WERI-Rb-1 (cell line): ENCODE measurements around the gene GASK1A.

ENCODE experiments used
- DNase-seq: peaks from one replicate; pipeline ENCODE4 v3.0.0-alpha.2; 2020
- H3K27ac ChIP-seq: fragments of 250-450 bp; sonication (Bioruptor Pico); 2 replicates; pipeline ENCODE4 v1.5.1; 2020; ENCODE audit warnings: mild to moderate bottlenecking, moderate library complexity
- H3K27me3 ChIP-seq: fragments of 250-450 bp; sonication (Bioruptor Pico); 2 replicates; pipeline ENCODE4 v1.5.1; 2021; ENCODE audit warnings: mild to moderate bottlenecking, low read depth, moderate library complexity; ENCODE audit not compliant: insufficient read depth, severe bottlenecking
- H3K36me3 ChIP-seq: fragments of 250-450 bp; sonication (Bioruptor Pico); 2 replicates; pipeline ENCODE4 v1.5.1; 2020; ENCODE audit warnings: mild to moderate bottlenecking, moderate library complexity
- H3K4me3 ChIP-seq: 2 replicates; pipeline ENCODE4 v1.5.1; 2011; ENCODE audit warnings: low read depth, mild to moderate bottlenecking, control low read depth, low read length
- H3K9me3 ChIP-seq: fragments of 250-450 bp; sonication (Bioruptor Pico); 2 replicates; pipeline ENCODE4 v1.5.1; 2021; ENCODE audit warnings: mild to moderate bottlenecking, moderate library complexity; ENCODE audit not compliant: severe bottlenecking
- TF ChIP-seq, protein P1 (sequence below): IDR thresholded peaks from 2 replicates; pipeline ENCODE4 v1.5.1; 2011; ENCODE audit warnings: low read depth, mild to moderate bottlenecking, control low read depth, inconsistent platforms, low read length

GASK1A gene

DNA sequence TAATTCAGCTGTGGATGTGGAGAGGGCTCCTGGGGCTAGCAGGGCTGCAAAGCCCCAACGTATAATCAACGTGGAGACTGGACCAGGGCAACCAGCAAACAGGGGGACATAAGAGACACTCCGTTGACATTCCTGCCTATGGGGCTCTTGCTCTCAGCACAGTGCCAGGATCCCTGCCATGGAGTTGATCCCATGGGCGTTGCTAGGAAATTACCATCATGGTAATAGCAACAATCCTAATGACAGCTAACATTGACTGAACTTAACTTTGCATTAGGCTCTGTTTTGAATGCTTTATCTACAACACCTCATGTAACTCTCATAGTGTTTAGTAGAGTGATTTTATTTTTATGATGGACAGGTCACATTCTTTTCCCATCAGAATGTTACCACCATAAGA lies 16.9 kb downstream of the GASK1A start:
- Histone ChIP-seq H3K9me3 (no peaks in the 10 kb centered on the region), H3K27ac (no peak overlapping the region), H3K27me3 (peaks cover 5% of the 10 kb centered on the region), H3K4me3 (no peak overlapping the region), H3K36me3 (no peaks in the 10 kb centered on the region)
- TF ChIP-seq, protein P1, sequence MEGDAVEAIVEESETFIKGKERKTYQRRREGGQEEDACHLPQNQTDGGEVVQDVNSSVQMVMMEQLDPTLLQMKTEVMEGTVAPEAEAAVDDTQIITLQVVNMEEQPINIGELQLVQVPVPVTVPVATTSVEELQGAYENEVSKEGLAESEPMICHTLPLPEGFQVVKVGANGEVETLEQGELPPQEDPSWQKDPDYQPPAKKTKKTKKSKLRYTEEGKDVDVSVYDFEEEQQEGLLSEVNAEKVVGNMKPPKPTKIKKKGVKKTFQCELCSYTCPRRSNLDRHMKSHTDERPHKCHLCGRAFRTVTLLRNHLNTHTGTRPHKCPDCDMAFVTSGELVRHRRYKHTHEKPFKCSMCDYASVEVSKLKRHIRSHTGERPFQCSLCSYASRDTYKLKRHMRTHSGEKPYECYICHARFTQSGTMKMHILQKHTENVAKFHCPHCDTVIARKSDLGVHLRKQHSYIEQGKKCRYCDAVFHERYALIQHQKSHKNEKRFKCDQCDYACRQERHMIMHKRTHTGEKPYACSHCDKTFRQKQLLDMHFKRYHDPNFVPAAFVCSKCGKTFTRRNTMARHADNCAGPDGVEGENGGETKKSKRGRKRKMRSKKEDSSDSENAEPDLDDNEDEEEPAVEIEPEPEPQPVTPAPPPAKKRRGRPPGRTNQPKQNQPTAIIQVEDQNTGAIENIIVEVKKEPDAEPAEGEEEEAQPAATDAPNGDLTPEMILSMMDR, result no peak
- no peak for DNase-seq

DNA sequence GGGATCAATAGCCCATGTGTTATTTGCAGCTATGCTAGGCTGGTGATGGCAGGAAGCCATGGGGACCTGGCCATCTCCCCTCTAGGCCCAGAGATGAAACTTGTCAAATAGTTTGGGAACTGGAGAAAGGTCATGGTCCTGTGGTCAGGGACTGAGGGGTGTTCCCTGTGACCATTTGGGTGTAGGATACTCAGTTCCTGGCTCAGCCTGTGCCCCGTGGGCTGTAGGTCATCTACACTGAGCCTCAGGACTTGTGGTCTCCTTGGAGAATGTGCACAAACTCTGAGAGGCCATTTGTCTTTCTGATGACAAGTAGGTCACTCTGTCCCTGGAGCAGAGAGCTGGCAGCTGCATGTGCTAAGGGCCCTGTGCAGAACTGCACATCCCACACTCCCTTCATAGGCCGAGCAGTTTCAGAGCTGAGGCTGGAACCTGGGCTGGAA lies 17.5 kb downstream of the GASK1A start:
- peaks cover 5% of the 10 kb centered on the region for H3K27me3 ChIP-seq
- no peak overlapping the region for H3K4me3 ChIP-seq
- TF ChIP-seq, protein P1, result no peak
- DNase-seq, result no peak
- no peaks in the 10 kb centered on the region for H3K36me3 ChIP-seq
- H3K9me3 ChIP-seq, result no peaks in the 10 kb centered on the region
- H3K27ac ChIP-seq, result no peak overlapping the region

DNA sequence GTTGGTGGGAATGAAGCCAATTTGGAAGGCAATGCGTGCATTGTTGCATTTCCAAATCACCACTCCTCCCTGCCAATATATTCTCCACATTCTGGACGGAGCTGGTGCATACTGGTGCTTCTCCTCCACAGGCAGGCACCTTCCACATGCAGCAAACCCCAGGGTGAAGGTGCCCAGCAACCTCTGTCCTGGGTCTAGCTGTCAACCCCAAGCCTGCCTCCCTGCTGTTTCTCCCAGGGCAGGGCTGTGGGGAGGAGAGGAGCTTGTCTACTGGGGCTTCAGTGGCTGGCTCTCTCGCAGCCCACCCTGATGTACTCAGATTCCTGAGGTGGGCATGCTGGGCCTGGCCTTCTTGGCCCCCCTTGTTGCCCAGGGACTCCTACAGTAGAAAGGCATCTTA lies 20.1 kb downstream of the GASK1A start:
- Histone ChIP-seq H3K27me3 (peaks cover 3% of the 10 kb centered on the region), H3K36me3 (no peaks in the 10 kb centered on the region), H3K9me3 (no peaks in the 10 kb centered on the region), H3K4me3 (no peak overlapping the region), H3K27ac (no peak overlapping the region)
- DNase-seq, result no peak
- TF ChIP-seq, protein P1, result no peak

DNA sequence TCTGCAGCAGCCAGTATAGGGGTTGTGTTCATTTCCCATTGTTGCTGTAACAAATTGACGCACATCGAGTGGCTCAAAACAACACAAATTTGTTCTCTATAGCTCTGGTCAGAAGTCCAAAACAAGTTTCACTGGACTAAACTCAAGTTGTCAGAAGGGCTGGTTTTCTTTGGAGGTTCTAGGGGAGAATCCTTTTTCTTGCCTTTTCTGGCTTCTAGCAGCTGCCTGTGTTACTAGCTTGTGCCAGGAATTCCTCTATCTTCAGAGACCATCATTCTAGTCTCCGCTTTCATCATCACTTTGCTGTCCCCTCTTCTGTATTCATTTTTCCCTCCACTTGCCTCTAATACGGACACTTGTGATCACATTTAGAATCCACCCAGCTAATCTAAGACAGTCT lies 20.5 kb downstream of the GASK1A start:
- H3K4me3 ChIP-seq, result no peak overlapping the region
- H3K27me3 ChIP-seq, result peaks cover 3% of the 10 kb centered on the region
- H3K36me3 ChIP-seq, result no peaks in the 10 kb centered on the region
- no peaks in the 10 kb centered on the region for H3K9me3 ChIP-seq
- no peak overlapping the region for H3K27ac ChIP-seq
- DNase-seq, result no peak
- TF ChIP-seq, protein P1, result no peak

DNA sequence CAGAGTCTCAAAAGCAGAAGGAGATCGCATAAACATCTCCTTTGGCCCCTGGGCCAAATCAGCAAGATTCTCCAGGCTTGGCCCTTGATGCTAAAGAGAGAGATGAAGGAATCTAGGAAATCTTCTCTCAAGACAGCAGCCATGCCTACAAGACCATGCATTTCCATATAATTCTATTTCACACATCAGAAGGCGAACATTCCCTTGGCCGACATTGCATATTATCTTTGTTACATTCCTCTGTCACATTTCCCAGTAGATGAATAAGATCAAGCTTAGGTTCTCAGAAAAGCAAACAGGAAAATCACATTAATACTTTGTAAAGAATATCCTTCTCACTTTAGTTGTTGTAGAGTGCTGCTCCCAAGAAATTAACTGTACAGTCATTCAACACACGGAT lies 21.3 kb downstream of the GASK1A start:
- H3K36me3 ChIP-seq, result no peaks in the 10 kb centered on the region
- no peak for DNase-seq
- no peak overlapping the region for H3K27ac ChIP-seq
- H3K4me3 ChIP-seq, result no peak overlapping the region
- TF ChIP-seq, protein P1, result no peak
- H3K27me3 ChIP-seq, result peaks cover 4% of the 10 kb centered on the region
- H3K9me3 ChIP-seq, result no peaks in the 10 kb centered on the region

DNA sequence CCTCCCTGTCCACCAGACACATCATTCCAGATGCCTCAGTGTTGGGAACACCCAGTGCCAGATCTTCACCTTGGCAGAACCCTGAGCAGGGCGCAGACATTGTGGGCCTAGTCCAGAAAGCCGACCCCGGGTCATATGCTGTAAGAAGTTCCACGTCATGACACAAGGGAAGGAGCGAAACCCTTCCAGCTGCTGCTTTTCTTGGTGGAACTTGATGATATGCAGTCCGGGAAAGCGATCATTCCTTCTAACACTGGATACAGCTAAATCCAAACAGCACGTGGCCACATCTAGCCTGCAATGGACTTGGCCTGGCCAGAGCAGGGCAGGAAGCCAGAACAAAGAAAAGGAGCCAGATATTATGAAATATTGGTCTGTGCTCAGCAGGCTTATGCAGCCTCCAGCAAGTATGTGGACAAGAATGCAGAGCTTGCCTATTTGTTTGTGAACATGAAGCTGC lies 22.0 kb downstream of the GASK1A start:
- no peaks in the 10 kb centered on the region for H3K9me3 ChIP-seq
- H3K4me3 ChIP-seq, result no peak overlapping the region
- no peak for DNase-seq
- no peaks in the 10 kb centered on the region for H3K36me3 ChIP-seq
- peaks cover 9% of the 10 kb centered on the region for H3K27me3 ChIP-seq
- TF ChIP-seq, protein P1, result no peak
- H3K27ac ChIP-seq, result no peak overlapping the region
